AG04449 (cell line): ENCODE data around the gene PRSS38.

Experiments
- CTCF ChIA-PET: fragments of 350-600 bp; formaldehyde crosslinking; extraction: SDS; loops from one replicate; lab custom pipeline; 2021; ENCODE audit warnings: antibody characterized with exemption; lab: Yijun Ruan, JAX
- POLR2A ChIA-PET: fragments of 400-600, 350-600 bp; formaldehyde crosslinking; extraction: SDS; loops from one replicate; lab custom pipeline; 2020; ENCODE audit warnings: antibody characterized with exemption, inconsistent platforms; lab: Yijun Ruan, JAX
- DNase-seq: peaks from one replicate; pipeline ENCODE4 v3.0.0-alpha.2; 2010; ENCODE audit warnings: low read depth, low spot score
- H3K4me3 ChIP-seq: 2 replicates; pipeline ENCODE4 v1.5.1; 2011; ENCODE audit warnings: low read depth, mild to moderate bottlenecking, control low read depth, low read length
- TF ChIP-seq, protein P1 (sequence below): IDR thresholded peaks from one replicate; pipeline ENCODE4 v1.5.1; 2011; ENCODE audit warnings: mild to moderate bottlenecking, moderate library complexity, low read length, control low read depth, inconsistent platforms; ENCODE audit not compliant: insufficient read depth; ENCODE audit errors: missing control alignments

Gene PRSS38

DNA sequence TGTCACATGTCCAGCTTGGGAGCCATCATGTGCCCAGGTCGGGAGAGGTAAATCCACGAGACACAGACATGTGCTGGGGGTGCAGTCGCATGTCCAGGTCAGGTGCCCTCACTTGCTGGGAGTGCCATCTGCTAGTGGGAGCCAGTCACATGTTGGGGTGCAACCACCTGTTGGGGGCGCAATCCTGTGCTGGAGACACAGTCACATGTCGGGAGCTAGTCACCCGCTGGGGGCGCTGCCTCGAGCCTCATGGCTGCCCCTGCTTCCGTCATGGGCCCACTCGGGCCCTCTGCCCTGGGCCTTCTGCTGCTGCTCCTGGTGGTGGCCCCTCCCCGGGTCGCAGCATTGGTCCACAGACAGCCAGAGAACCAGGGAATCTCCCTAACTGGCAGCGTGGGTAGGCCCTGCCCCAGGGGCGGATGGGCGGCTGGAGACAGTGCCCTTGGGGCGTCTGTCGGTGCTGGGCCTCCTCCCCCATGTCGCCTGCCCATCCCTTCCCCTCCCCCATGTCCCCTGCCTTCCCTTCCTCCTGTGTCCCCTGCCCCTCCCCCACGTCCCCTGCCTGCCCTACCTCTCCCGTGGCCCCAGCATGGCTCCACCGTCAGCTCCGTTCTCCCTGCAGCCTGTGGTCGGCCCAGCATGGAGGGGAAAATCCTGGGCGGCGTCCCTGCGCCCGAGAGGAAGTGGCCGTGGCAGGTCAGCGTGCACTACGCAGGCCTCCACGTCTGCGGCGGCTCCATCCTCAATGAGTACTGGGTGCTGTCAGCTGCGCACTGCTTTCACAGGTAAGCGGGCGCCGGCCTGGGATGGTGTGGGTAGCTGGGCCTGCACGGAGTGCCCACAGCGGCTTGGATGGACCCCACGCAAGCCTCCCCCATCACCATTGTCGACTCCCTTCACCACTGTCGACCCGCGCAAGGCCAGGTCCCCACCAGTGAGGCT is at the start of gene PRSS38:
PRSS38 (plus strand) TSS at position 208 of the 942 bp plus-strand sequence; CDS start at position 250, 42 bp downstream.
- H3K4me3 ChIP-seq: no peak within 1 kb of the TSS
- TF ChIP-seq, protein P1, sequence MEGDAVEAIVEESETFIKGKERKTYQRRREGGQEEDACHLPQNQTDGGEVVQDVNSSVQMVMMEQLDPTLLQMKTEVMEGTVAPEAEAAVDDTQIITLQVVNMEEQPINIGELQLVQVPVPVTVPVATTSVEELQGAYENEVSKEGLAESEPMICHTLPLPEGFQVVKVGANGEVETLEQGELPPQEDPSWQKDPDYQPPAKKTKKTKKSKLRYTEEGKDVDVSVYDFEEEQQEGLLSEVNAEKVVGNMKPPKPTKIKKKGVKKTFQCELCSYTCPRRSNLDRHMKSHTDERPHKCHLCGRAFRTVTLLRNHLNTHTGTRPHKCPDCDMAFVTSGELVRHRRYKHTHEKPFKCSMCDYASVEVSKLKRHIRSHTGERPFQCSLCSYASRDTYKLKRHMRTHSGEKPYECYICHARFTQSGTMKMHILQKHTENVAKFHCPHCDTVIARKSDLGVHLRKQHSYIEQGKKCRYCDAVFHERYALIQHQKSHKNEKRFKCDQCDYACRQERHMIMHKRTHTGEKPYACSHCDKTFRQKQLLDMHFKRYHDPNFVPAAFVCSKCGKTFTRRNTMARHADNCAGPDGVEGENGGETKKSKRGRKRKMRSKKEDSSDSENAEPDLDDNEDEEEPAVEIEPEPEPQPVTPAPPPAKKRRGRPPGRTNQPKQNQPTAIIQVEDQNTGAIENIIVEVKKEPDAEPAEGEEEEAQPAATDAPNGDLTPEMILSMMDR: no peak
- ChIA-PET CTCF (no interaction called here), POLR2A (no interaction called here)
- no peak for DNase-seq

DNA sequence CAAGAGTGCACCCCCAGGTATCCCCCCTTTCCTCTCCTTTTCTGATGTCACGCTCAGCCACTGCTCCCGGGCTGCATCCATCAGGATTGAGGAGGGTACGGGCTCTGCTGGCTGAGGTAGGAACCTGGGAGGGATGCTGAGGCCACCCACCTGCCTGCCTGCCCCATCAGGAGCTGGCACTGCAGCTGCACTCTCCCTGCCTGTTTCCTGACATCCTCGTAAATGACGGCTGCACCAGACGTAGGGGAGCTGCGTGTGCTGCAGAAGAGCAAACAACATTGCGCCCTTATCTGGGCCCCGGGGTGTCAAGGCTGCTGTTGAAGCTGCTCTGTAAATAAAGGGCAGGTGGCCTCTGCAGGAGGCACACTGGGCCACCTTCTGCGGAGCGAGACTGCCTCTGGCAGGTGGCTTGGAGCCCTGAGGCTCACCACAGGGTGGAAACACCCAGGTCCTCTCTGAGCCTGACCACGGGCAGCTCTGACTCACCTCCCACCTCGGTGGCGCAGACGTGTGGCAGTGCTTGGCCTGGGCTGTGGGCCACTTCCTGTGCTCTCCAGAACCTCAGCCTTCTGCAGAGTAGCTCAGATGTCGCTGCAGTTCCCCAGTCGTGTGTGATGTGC is 49.4 kb upstream of the PRSS38 start:
- POLR2A ChIA-PET: interaction anchor here (1.2 kb wide), 1 partner anchor 9 kb away, joined by 3 read pairs; no protein-coding TSS in a partner anchor
- CTCF ChIA-PET: interaction anchor here (1.2 to 8.9 kb wide), 4 partner anchors 36 to 749 kb away, joined by 3 to 121 read pairs (median 33); partner anchors contain the start of gene WNT9A
- no peak overlapping the region for H3K4me3 ChIP-seq
- TF ChIP-seq, protein P1: no peak
- no peak for DNase-seq

DNA sequence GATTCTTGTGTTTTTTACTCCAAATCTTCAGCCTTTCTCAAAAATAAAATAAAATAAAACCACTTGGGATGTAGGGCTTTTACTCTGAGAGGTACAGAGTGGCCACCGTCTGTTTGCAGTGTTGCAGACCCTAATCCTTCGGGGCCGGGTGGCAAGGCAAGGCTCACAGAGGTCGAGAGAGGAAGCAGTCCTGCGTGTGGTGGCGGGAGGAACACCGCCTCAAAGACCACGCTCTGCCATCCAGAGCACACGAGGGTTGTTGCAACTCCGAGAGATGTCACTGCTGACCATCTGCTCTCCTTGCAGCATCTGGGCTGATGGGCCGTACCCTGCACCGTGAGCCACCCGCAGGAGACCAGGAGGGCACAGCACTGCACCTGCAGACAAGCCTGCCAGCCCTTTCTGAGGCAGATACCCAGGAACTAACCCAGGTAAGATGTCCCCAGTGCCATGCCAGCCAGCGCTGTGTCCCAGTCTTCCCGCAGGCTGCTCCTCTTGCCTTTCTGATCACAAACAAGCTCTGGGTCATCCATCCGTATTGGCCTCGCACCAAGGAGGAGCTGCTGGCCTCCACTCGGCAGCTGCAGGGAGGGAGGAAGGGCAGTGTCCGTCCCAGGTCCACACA is 48.7 kb upstream of the PRSS38 start:
- CTCF ChIA-PET: interaction anchor here (1.4 to 8.9 kb wide), 3 partner anchors 36 to 186 kb away, joined by 3 to 121 read pairs (median 61); partner anchors contain the start of gene WNT9A
- TF ChIP-seq, protein P1: no peak
- POLR2A ChIA-PET: no interaction called here
- no peak for DNase-seq
- H3K4me3 ChIP-seq: no peak overlapping the region

DNA sequence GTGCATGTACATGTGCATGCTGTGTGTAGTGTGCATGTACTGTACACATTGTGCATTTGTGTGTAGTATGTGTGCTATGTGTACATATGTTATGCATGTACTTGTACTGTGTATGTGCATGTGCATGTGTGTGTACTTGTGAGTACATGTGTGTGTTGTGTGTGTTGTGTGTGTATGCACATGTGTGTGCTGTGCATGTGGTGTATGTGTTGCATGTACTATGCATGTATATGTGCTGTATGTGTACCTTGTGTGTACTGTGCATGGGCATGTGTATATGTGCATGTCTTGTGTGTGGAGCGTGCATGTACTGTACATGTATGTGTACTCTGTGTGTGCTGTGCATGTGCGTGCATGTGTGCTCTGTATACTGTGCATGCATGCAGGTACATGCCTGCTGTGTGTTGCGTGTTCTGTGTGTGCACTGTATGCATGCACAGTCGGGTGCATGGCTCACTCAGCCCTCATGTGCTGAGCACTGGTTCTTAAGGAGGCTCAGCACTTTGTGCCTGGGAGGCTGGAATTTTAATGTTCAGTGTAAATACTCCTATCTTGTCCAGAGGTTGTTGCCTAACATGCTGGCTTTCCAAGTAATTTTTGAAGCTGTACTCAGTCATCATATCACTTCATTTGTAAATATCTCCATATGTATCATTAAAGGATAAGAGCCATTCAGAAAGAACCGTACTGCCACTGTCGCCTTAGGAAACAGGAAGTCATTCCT is 47.9 kb upstream of the PRSS38 start:
- TF ChIP-seq, protein P1: no peak
- ChIA-PET POLR2A (no interaction called here), CTCF (interaction anchor here (1.0 to 1.1 kb wide), 2 partner anchors 8 to 186 kb away, joined by 3 read pairs; no protein-coding TSS in a partner anchor)
- no peak overlapping the region for H3K4me3 ChIP-seq
- no peak for DNase-seq

DNA sequence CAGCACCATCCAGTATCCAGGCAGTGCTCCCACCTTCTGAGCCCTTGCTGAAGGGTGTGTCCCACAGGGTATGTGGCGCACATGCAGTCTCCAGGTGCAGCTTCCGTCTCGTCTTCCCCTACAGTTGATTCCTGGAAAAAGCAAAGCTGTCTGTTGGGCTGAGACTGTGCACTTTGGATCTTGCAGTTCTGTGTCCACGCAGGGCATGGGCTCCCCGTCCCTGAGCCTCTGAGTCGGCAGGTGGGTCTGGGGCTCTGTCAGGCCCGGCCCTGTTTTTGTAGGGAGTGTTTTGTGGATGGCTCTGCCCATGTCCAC is 47.4 kb upstream of the PRSS38 start:
- H3K4me3 ChIP-seq: no peak overlapping the region
- ChIA-PET POLR2A (no interaction called here), CTCF (interaction anchor here (1.0 to 1.1 kb wide), 2 partner anchors 9 to 186 kb away, joined by 3 read pairs; no protein-coding TSS in a partner anchor)
- TF ChIP-seq, protein P1: no peak
- DNase-seq: no peak
